ENCODE measurements around the gene FAM222A. TPM values are rescaled to one million over a fixed set of nuclear protein-coding genes. Genes with fewer than 3 reads are reported as not detected.
A peak's percentile ranks its signal among the peaks of the same experiment; 100 is the strongest.

The FAM222A gene
- total RNA-seq, 6 experiments from 2014 or later = 0.34 to 4.3 (median 1.2) TPM

DNA sequence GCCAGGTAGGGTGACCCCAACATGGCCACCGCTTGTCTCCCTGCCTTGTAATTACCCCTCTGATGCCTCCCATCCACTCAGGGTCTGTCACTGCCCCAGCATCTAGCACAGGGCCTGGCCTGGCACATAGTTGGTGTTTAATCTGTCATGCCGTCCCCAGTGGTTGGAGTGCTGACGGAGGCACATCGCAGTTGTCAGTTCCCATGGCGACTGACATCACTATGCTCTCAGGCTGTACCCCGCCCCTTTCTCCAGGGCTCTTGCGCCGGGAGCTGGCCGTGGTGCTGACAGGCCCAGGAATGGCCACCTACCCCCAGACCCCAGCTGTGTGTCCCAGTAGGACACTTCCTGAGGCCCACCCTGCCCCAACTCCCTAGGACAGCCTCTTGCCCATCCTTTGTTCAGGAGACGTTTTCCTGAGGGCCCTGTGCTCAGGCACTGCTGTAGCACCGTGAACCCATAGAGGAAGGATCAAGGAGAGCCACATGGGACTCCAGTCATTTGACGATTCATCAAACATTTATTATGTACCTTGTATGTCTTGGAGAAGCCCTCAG, 23.0 kb downstream of the FAM222A start:
- Histone ChIP-seq H3K27ac (no peak overlapping the region), H3K9me3 (no peaks in the 10 kb centered on the region), H3K4me3 (no peak overlapping the region), H3K36me3 (no peaks in the 10 kb centered on the region), H3K4me1 (peaks cover 0 to 38% (median 18%) of the 10 kb centered on the region in 4 donors), H3K27me3 (no peaks in the 10 kb centered on the region)
- peak in 2 of 4 donors; percentile 10 to 22 for ATAC-seq
- DNase-seq = peak; percentile 16 to 52 (median 47)
- TF ChIP-seq POLR2A (IDR thresholded peaks at IDR 0.05) (no peak), CTCF (IDR thresholded peaks at IDR 0.05) (no peak)
- WGBS (ENCODE audit: insufficient coverage, low coverage, low lambda C conversion rate, missing lambda C conversion rate) = 38% methylated on average over 6 of the region's 12 CpGs
- intact Hi-C loops (cut with DNase I) = no loop called here

DNA sequence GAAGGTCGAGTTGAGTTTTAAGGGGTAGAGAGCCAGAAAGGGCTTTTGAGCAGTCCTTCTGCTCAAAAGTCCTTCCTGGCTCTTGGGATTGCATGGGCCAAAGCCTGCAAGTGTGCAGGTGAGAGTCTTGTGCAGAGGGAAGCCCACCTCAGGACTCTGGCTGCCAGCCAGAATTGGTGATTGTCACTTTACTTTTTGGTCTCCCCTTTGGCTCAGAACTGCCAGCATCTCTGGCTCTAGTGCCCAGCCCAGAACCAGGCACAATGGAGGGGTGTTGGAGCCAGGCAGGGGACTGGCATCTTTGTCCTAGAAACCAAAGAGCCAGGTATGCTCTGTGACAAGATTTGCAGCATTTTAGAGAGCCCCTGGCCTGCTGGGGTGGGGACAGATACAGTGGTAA, 23.5 kb downstream of the FAM222A start:
- Histone ChIP-seq H3K36me3 (no peaks in the 10 kb centered on the region), H3K4me1 (peaks cover 0 to 43% (median 20%) of the 10 kb centered on the region in 4 donors), H3K27ac (peak overlapping the region in 1 of 3 donors; percentile 44), H3K9me3 (no peaks in the 10 kb centered on the region), H3K27me3 (no peaks in the 10 kb centered on the region), H3K4me3 (no peak overlapping the region)
- WGBS (ENCODE audit: insufficient coverage, low coverage, low lambda C conversion rate, missing lambda C conversion rate) = 43% methylated on average over 1 of the region's 1 CpG
- DNase-seq (peak; percentile 7 to 27 (median 11)), ATAC-seq (no peak)
- TF ChIP-seq POLR2A (IDR thresholded peaks at IDR 0.05) (no peak), CTCF (IDR thresholded peaks at IDR 0.05) (no peak)
- intact Hi-C loops (cut with DNase I) = no loop called here

DNA sequence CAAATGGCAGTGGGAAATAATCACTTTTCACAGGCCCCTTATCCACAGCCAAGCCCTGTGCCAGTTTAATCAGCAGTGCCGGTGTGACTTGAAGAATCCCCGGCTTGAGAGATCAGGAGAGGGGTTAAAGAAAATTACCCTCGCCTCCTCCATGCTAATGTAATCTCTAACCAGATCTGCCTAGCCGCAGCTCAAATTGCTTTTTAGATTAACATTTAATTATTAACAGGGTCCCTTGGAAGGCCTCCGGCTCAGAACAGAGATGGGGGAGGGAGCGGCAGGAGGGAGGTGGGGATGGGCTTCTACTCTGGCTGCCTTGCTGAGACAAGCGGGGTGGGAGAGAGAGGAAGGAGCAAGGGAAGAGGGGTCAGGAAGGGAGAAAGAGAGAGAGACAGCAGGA, 24.0 kb downstream of the FAM222A start:
- TF ChIP-seq CTCF (IDR thresholded peaks at IDR 0.05) (no peak), POLR2A (IDR thresholded peaks at IDR 0.05) (no peak)
- Histone ChIP-seq H3K4me3 (no peak overlapping the region), H3K27me3 (no peaks in the 10 kb centered on the region), H3K27ac (peak overlapping the region in 1 of 3 donors; percentile 44), H3K9me3 (no peaks in the 10 kb centered on the region), H3K36me3 (no peaks in the 10 kb centered on the region), H3K4me1 (peaks cover 0 to 47% (median 22%) of the 10 kb centered on the region in 4 donors)
- DNase-seq (peak; percentile 16 to 52 (median 41)), ATAC-seq (peak; percentile 30 to 59 (median 52))
- intact Hi-C loops (cut with DNase I) = no loop called here
- 24% methylated on average over 6 of the region's 7 CpGs for WGBS (ENCODE audit: insufficient coverage, low coverage, low lambda C conversion rate, missing lambda C conversion rate)

DNA sequence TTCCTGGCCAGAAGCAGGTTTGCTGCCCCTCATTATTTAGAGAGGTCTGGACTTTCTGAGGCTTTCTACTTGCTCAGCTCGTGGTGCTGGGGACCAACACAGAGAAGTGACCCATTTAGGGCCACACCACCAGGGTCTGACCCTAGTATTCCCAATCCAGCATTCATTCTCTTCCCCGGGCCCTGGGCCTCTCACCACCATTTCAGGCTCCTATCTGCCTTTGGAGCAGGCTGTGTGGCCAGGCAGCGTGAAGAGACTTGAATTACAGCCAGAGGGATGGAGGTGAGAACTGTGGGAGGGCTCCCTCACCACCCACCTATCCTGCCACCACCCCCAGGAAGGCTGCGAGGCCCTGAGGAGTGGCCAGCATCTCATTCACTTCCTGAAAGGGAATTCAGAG, 24.6 kb downstream of the FAM222A start:
- intact Hi-C loops (cut with DNase I) = no loop called here
- no peaks in the 10 kb centered on the region for H3K27me3 ChIP-seq
- H3K4me1 ChIP-seq = peaks cover 0 to 47% (median 22%) of the 10 kb centered on the region in 4 donors
- peak in 2 of 3 donors; percentile 25 to 38 for DNase-seq
- no peak for ATAC-seq
- H3K4me3 ChIP-seq = no peak overlapping the region
- WGBS (ENCODE audit: insufficient coverage, low coverage, low lambda C conversion rate, missing lambda C conversion rate) = 25% methylated on average over 1 of the region's 4 CpGs
- TF ChIP-seq POLR2A (IDR thresholded peaks at IDR 0.05) (no peak), CTCF (IDR thresholded peaks at IDR 0.05) (no peak)
- H3K9me3 ChIP-seq = no peaks in the 10 kb centered on the region
- H3K36me3 ChIP-seq = no peaks in the 10 kb centered on the region
- no peak overlapping the region for H3K27ac ChIP-seq

Data from right lobe of liver (tissue), 6 donors.